MM.1S (cell line): ENCODE measurements around the gene SPATC1L.

Experiments used
- EZH2 ChIP-seq: fragments of 300-600 bp; sonication (generic); optimal IDR thresholded peaks from 2 replicates; pipeline ENCODE3; 2017; ENCODE audit warnings: low read depth, mild to moderate bottlenecking, antibody characterized with exemption, low read length, mixed read lengths
- EZH2phosphoT487 ChIP-seq: fragments of 300-600 bp; sonication (generic); IDR thresholded peaks from 2 replicates; pipeline ENCODE4 v1.6.1; 2018; ENCODE audit warnings: antibody characterized with exemption, low read length
- TF ChIP-seq, protein P1 (sequence below): fragments of 300-600 bp; sonication (generic); IDR thresholded peaks from 2 replicates; pipeline ENCODE4 v1.5.1; 2016; ENCODE audit warnings: antibody characterized with exemption, low read length, mixed read lengths

DNA sequence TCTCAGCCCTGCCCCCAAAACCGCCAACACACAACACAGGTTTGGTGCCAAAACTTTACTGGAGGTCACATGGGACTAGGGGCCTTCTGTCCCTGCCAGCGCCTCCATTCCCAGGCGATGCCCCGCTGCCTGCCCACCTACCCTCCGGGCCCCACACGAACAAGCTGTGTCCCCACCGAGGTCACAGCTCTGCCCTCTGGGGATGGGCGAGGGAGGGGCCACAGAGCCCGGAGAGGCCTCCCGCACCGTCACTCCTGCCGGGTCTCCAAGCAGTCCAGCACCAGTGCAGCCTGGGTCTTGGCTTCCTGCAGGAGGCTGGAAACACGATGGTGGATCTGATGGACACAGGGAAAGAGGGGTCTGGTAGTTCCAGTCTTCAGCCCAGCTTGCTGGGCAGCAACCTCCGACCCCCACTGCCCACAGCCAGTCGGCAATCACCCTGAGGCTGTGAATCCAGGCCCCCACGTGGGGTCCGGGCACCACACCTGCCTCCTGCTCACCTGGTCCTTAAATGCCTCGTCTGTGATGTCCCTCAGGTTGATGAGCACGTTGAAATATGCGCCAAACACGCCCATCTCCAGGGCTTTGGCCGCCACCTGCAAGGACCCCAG, 47.4 kb downstream of the SPATC1L start:
- TF ChIP-seq, protein P1, sequence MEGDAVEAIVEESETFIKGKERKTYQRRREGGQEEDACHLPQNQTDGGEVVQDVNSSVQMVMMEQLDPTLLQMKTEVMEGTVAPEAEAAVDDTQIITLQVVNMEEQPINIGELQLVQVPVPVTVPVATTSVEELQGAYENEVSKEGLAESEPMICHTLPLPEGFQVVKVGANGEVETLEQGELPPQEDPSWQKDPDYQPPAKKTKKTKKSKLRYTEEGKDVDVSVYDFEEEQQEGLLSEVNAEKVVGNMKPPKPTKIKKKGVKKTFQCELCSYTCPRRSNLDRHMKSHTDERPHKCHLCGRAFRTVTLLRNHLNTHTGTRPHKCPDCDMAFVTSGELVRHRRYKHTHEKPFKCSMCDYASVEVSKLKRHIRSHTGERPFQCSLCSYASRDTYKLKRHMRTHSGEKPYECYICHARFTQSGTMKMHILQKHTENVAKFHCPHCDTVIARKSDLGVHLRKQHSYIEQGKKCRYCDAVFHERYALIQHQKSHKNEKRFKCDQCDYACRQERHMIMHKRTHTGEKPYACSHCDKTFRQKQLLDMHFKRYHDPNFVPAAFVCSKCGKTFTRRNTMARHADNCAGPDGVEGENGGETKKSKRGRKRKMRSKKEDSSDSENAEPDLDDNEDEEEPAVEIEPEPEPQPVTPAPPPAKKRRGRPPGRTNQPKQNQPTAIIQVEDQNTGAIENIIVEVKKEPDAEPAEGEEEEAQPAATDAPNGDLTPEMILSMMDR, result no peak
- TF ChIP-seq EZH2phosphoT487 (no peak), EZH2 (no peak)
